Neural cell (in vitro differentiated cells): Measurements from ENCODE around the gene MOCS1. TPM values are rescaled to one million over a fixed set of nuclear protein-coding genes. Genes with fewer than 3 reads are reported as not detected.

Source experiments
- H2AFZ ChIP-seq: fragments of 200-600, 300-800 bp; sonication (generic), shearing (Covaris generic); 2 replicates; pipeline ENCODE4 v1.6.0; 2014; ENCODE audit warnings: low read depth, mild to moderate bottlenecking, antibody characterized with exemption, low read length, moderate library complexity
- H3F3A ChIP-seq: fragments of 200-600 bp; shearing (Covaris generic); 2 replicates; pipeline ENCODE4 v1.6.1; 2016; ENCODE audit warnings: mild to moderate bottlenecking, moderate library complexity, mixed read lengths, antibody characterized with exemption, low read length; ENCODE audit not compliant: insufficient read depth, poor library complexity, severe bottlenecking
- H3K27ac ChIP-seq: fragments of 200-600, 300-800 bp; sonication (generic), shearing (Covaris generic); 2 replicates; pipeline ENCODE4 v1.5.1; 2014; ENCODE audit warnings: mild to moderate bottlenecking, low read length, moderate library complexity
- H3K27me3 ChIP-seq: fragments of 300-800, 200-600 bp; sonication (generic), shearing (Covaris generic); 2 replicates; pipeline ENCODE4 v1.6.0; 2014; ENCODE audit warnings: mild to moderate bottlenecking, low read depth, low read length, moderate library complexity; ENCODE audit not compliant: insufficient read depth
- H3K36me3 ChIP-seq: fragments of 300-800, 200-600 bp; sonication (generic), shearing (Covaris generic); 2 replicates; pipeline ENCODE4 v1.5.1; 2014; ENCODE audit warnings: mild to moderate bottlenecking, antibody characterized with exemption, low read length, moderate library complexity; ENCODE audit not compliant: insufficient read depth
- H3K4me2 ChIP-seq: fragments of 300-800, 200-600 bp; sonication (generic), shearing (Covaris generic); 2 replicates; pipeline ENCODE4 v1.6.0; 2014; ENCODE audit warnings: mild to moderate bottlenecking, low read length
- H3K4me3 ChIP-seq: fragments of 300-800, 200-600 bp; sonication (generic), shearing (Covaris generic); 2 replicates; pipeline ENCODE4 v1.5.1; 2014; ENCODE audit warnings: mild to moderate bottlenecking, low read length, moderate library complexity
- H3K79me2 ChIP-seq: fragments of 200-600 bp; shearing (Covaris generic); replicated peaks from 2 replicates; pipeline ENCODE4 v1.6.0; 2014; ENCODE audit warnings: mild to moderate bottlenecking, low read length, moderate library complexity; ENCODE audit not compliant: insufficient read depth
- H3K9ac ChIP-seq: fragments of 300-800, 200-600 bp; sonication (generic), shearing (Covaris generic); 2 replicates; pipeline ENCODE4 v1.6.1; 2016; ENCODE audit warnings: mild to moderate bottlenecking, low read length, mixed read lengths
- H3K9me2 ChIP-seq: fragments of 200-600 bp; shearing (Covaris generic); 2 replicates; pipeline ENCODE4 v1.6.1; 2016; ENCODE audit warnings: mild to moderate bottlenecking, low read length, mixed read lengths; ENCODE audit not compliant: insufficient read depth
- H3K9me3 ChIP-seq: fragments of 200-600, 300-800 bp; sonication (generic), shearing (Covaris generic); 2 replicates; pipeline ENCODE4 v1.6.1; 2016; ENCODE audit warnings: mild to moderate bottlenecking, mixed run types, low read length, moderate library complexity, mixed read lengths
- H4K20me1 ChIP-seq: fragments of 200-600 bp; shearing (Covaris generic); 2 replicates; pipeline ENCODE4 v1.6.1; 2016; ENCODE audit warnings: mild to moderate bottlenecking, mixed run types; ENCODE audit not compliant: insufficient read depth
- CTCF ChIP-seq: fragments of 450-650 bp; IDR thresholded peaks from 2 replicates; pipeline ENCODE4 v1.5.1; 2014; ENCODE audit warnings: antibody characterized with exemption, mild to moderate bottlenecking, moderate library complexity; ENCODE audit not compliant: poor library complexity, severe bottlenecking
- EP300 ChIP-seq: fragments of 450-650 bp; conservative IDR thresholded peaks from 2 replicates; pipeline ENCODE4 v1.6.1; 2014; ENCODE audit warnings: antibody characterized with exemption, mild to moderate bottlenecking, moderate library complexity; ENCODE audit not compliant: poor library complexity, severe bottlenecking
- EZH2 ChIP-seq: fragments of 200-600, 300-800 bp; shearing (Covaris generic), sonication (generic); IDR thresholded peaks from 2 replicates; pipeline ENCODE4 v1.6.1; 2014; ENCODE audit warnings: antibody characterized with exemption, low read length, borderline replicate concordance, mild to moderate bottlenecking; ENCODE audit not compliant: insufficient read depth, poor library complexity, severe bottlenecking
- MXI1 ChIP-seq: fragments of 450-650 bp; conservative IDR thresholded peaks from 2 replicates; pipeline ENCODE4 v1.6.1; 2014; ENCODE audit warnings: antibody characterized with exemption, mild to moderate bottlenecking; ENCODE audit not compliant: poor library complexity, severe bottlenecking
- POLR2AphosphoS5 ChIP-seq: IDR thresholded peaks from 2 replicates; pipeline ENCODE4 v1.6.1; 2012
- RAD21 ChIP-seq: fragments of 450-650 bp; conservative IDR thresholded peaks from 2 replicates; pipeline ENCODE4 v1.6.1; 2014; ENCODE audit warnings: antibody characterized with exemption, mild to moderate bottlenecking, moderate library complexity
- SMC3 ChIP-seq: fragments of 450-650 bp; conservative IDR thresholded peaks from 2 replicates; pipeline ENCODE4 v1.6.1; 2014; ENCODE audit warnings: antibody characterized with exemption, mild to moderate bottlenecking, moderate library complexity; ENCODE audit not compliant: poor library complexity
- TAF1 ChIP-seq: IDR thresholded peaks from 2 replicates; pipeline ENCODE4 v1.6.1; 2012; ENCODE audit warnings: low read depth
- polyA plus RNA-seq: library from polyadenylated mRNA; depleted of rRNA; stranded (reverse); fragments of >200 nt; gene quantifications from 2 replicates; pipeline ENCODE4 v1.2.3, GENCODE V29; 2014
- TF ChIP-seq, protein P1 (sequence below): IDR thresholded peaks from 2 replicates; pipeline ENCODE4 v1.6.1; 2012; ENCODE audit warnings: borderline replicate concordance

MOCS1 gene
- polyA plus RNA-seq, 1 donor from 2014 or later = 4.6 TPM

DNA sequence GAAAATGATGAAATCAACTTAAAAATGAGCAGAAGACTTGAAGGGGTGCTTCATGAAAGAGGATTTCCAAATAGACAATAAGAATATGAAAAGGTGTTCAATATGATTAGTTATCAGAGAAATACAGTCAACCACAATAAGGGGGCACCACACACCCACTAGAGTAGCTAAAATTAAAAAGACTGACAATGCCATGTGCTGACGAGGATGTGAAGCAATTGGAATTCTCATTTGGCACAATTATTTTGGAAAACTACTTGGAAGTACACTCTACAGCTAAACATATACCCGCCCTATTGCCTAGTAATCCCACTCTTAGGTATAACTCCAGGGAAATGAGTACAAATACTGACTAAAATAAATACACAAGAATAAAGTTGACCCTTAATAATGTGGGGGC is 45.0 kb downstream of the MOCS1 start:
- H3K4me3 ChIP-seq = no peak overlapping the region
- H3F3A ChIP-seq = no peaks in the 10 kb centered on the region
- no peaks in the 10 kb centered on the region for H3K27me3 ChIP-seq
- H3K9ac ChIP-seq = no peak overlapping the region
- no peaks in the 10 kb centered on the region for H3K36me3 ChIP-seq
- no peaks in the 10 kb centered on the region for H3K9me2 ChIP-seq
- TF ChIP-seq, protein P1, sequence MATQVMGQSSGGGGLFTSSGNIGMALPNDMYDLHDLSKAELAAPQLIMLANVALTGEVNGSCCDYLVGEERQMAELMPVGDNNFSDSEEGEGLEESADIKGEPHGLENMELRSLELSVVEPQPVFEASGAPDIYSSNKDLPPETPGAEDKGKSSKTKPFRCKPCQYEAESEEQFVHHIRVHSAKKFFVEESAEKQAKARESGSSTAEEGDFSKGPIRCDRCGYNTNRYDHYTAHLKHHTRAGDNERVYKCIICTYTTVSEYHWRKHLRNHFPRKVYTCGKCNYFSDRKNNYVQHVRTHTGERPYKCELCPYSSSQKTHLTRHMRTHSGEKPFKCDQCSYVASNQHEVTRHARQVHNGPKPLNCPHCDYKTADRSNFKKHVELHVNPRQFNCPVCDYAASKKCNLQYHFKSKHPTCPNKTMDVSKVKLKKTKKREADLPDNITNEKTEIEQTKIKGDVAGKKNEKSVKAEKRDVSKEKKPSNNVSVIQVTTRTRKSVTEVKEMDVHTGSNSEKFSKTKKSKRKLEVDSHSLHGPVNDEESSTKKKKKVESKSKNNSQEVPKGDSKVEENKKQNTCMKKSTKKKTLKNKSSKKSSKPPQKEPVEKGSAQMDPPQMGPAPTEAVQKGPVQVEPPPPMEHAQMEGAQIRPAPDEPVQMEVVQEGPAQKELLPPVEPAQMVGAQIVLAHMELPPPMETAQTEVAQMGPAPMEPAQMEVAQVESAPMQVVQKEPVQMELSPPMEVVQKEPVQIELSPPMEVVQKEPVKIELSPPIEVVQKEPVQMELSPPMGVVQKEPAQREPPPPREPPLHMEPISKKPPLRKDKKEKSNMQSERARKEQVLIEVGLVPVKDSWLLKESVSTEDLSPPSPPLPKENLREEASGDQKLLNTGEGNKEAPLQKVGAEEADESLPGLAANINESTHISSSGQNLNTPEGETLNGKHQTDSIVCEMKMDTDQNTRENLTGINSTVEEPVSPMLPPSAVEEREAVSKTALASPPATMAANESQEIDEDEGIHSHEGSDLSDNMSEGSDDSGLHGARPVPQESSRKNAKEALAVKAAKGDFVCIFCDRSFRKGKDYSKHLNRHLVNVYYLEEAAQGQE = no peak
- TF ChIP-seq EP300 (no peak), POLR2AphosphoS5 (no peak), SMC3 (no peak), EZH2 (no peak), MXI1 (no peak), CTCF (no peak), TAF1 (no peak), RAD21 (no peak)
- no peaks in the 10 kb centered on the region for H3K79me2 ChIP-seq
- H3K4me2 ChIP-seq = no peak overlapping the region
- H2AFZ ChIP-seq = no peak overlapping the region
- no peak overlapping the region for H3K27ac ChIP-seq
- no peaks in the 10 kb centered on the region for H3K9me3 ChIP-seq
- H4K20me1 ChIP-seq = no peaks in the 10 kb centered on the region

DNA sequence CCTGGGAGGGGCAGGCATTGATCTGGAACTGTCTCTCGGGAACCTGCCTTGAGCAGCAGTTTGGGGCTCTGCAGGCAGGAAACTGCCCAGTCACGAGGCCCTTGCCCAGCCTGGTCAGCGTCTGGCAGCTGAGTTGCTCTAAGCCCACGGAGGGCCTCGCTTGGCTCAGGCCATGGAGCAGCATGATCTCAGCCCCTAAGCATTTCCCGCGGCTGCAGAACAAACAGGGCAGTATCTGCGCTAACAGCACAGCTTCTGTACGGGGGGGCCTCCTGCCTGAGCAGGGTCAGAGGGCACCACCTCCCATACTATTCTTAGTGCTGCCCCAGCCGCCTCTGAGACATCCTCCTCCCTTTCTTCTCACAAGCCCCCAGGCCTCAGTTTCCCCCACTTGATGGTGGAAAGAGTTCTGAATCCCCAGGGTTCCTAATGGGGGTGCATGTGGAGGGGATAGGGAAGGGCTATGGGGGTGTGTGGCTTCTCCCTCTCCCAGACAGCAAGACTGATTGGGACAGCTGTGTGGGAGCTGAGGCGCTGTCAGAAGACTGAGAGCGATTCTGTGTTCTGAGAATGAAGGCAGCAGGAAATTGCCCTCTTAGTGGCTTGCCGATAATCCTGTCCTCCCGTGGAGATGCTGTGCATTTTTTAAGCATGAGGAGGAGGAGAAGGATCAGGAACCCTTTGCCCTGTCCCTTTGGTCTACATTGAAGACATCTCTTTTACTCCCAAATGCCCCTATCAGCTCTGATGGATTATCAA is 46.4 kb downstream of the MOCS1 start:
- no peaks in the 10 kb centered on the region for H3K27me3 ChIP-seq
- H3F3A ChIP-seq = no peaks in the 10 kb centered on the region
- H3K4me3 ChIP-seq = no peak overlapping the region
- H3K27ac ChIP-seq = no peak overlapping the region
- H3K4me2 ChIP-seq = no peak overlapping the region
- no peak overlapping the region for H3K9ac ChIP-seq
- no peaks in the 10 kb centered on the region for H3K36me3 ChIP-seq
- no peaks in the 10 kb centered on the region for H3K9me3 ChIP-seq
- H2AFZ ChIP-seq = no peak overlapping the region
- no peaks in the 10 kb centered on the region for H3K9me2 ChIP-seq
- TF ChIP-seq RAD21 (no peak), SMC3 (no peak), TAF1 (no peak)
- TF ChIP-seq, protein P1 = no peak
- H4K20me1 ChIP-seq = no peaks in the 10 kb centered on the region
- H3K79me2 ChIP-seq = no peaks in the 10 kb centered on the region
